ENCODE results near the gene TENM4.

TENM4 gene

GRCh38 chr11:78920329-78920728 is 520.5 kb downstream of the TENM4 start:
- Histone ChIP-seq H3K79me2 (ENCODE audit: control insufficient read depth, low read length) (no peaks in the 10 kb centered on the region), H3K27me3 (ENCODE audit: control insufficient read depth, low read length) (no peaks in the 10 kb centered on the region), H3K4me3 (ENCODE audit: low read length) (no peak overlapping the region), H3F3A (ENCODE audit: control insufficient read depth, insufficient read depth) (no peaks in the 10 kb centered on the region), H3K9me2 (replicated peaks; ENCODE audit: control insufficient read depth, low read length) (no peaks in the 10 kb centered on the region), H3K36me3 (ENCODE audit: control insufficient read depth, low read length) (no peaks in the 10 kb centered on the region), H3K9me3 (ENCODE audit: control insufficient read depth, insufficient read depth, low read length) (no peaks in the 10 kb centered on the region), H3K27ac (ENCODE audit: low read depth, low read length) (no peak overlapping the region), H4K20me1 (ENCODE audit: control insufficient read depth, insufficient read depth, low read depth, low read length) (no peaks in the 10 kb centered on the region), H3K4me2 (ENCODE audit: low read length) (no peak overlapping the region), H3K4me1 (ENCODE audit: control insufficient read depth, low read length) (no peaks in the 10 kb centered on the region)
- TF ChIP-seq EZH2phosphoT487 (IDR thresholded peaks at IDR 0.05; ENCODE audit: borderline replicate concordance, low read length), result no peak
- TF ChIP-seq CTCF (IDR thresholded peaks at IDR 0.05; ENCODE audit: low read depth, low read length, poor library complexity, severe bottlenecking), result no peak

- H4K20me1 ChIP-seq (ENCODE audit: control insufficient read depth, insufficient read depth, low read depth, low read length), result no peaks in the 10 kb centered on the region
- no peaks in the 10 kb centered on the region for H3K9me3 ChIP-seq (ENCODE audit: control insufficient read depth, insufficient read depth, low read length)
- no peak overlapping the region for H3K4me2 ChIP-seq (ENCODE audit: low read length)
- H3K4me3 ChIP-seq (ENCODE audit: low read length), result no peak overlapping the region
- H3K27me3 ChIP-seq (ENCODE audit: control insufficient read depth, low read length), result no peaks in the 10 kb centered on the region
- H3F3A ChIP-seq (ENCODE audit: control insufficient read depth, insufficient read depth), result no peaks in the 10 kb centered on the region
- H3K36me3 ChIP-seq (ENCODE audit: control insufficient read depth, low read length), result no peaks in the 10 kb centered on the region
- no peaks in the 10 kb centered on the region for H3K9me2 ChIP-seq (replicated peaks; ENCODE audit: control insufficient read depth, low read length)
- TF ChIP-seq EZH2phosphoT487 (IDR thresholded peaks at IDR 0.05; ENCODE audit: borderline replicate concordance, low read length), result no peak
- TF ChIP-seq CTCF (IDR thresholded peaks at IDR 0.05; ENCODE audit: low read depth, low read length, poor library complexity, severe bottlenecking), result no peak
- no peak overlapping the region for H3K27ac ChIP-seq (ENCODE audit: low read depth, low read length)
- no peaks in the 10 kb centered on the region for H3K79me2 ChIP-seq (ENCODE audit: control insufficient read depth, low read length)
- H3K4me1 ChIP-seq (ENCODE audit: control insufficient read depth, low read length), result no peaks in the 10 kb centered on the region
Measured at GRCh38 chr11:78916759-78917158, 524.1 kb downstream of the TENM4 start.

- Histone ChIP-seq H3F3A (ENCODE audit: control insufficient read depth, insufficient read depth) (no peaks in the 10 kb centered on the region), H3K4me1 (ENCODE audit: control insufficient read depth, low read length) (no peaks in the 10 kb centered on the region), H3K9me3 (ENCODE audit: control insufficient read depth, insufficient read depth, low read length) (no peaks in the 10 kb centered on the region), H3K4me3 (ENCODE audit: low read length) (no peak overlapping the region), H3K9me2 (replicated peaks; ENCODE audit: control insufficient read depth, low read length) (no peaks in the 10 kb centered on the region), H3K27me3 (ENCODE audit: control insufficient read depth, low read length) (no peaks in the 10 kb centered on the region), H4K20me1 (ENCODE audit: control insufficient read depth, insufficient read depth, low read depth, low read length) (no peaks in the 10 kb centered on the region), H3K27ac (ENCODE audit: low read depth, low read length) (no peak overlapping the region), H3K36me3 (ENCODE audit: control insufficient read depth, low read length) (no peaks in the 10 kb centered on the region), H3K4me2 (ENCODE audit: low read length) (no peak overlapping the region), H3K79me2 (ENCODE audit: control insufficient read depth, low read length) (no peaks in the 10 kb centered on the region)
- TF ChIP-seq EZH2phosphoT487 (IDR thresholded peaks at IDR 0.05; ENCODE audit: borderline replicate concordance, low read length) (no peak), CTCF (IDR thresholded peaks at IDR 0.05; ENCODE audit: low read depth, low read length, poor library complexity, severe bottlenecking) (no peak)
Measured at GRCh38 chr11:78914503-78914902, 526.3 kb downstream of the TENM4 start.

- H3K79me2 ChIP-seq (ENCODE audit: control insufficient read depth, low read length), result no peaks in the 10 kb centered on the region
- no peaks in the 10 kb centered on the region for H3K4me1 ChIP-seq (ENCODE audit: control insufficient read depth, low read length)
- TF ChIP-seq EZH2phosphoT487 (IDR thresholded peaks at IDR 0.05; ENCODE audit: borderline replicate concordance, low read length), result no peak
- no peaks in the 10 kb centered on the region for H3K36me3 ChIP-seq (ENCODE audit: control insufficient read depth, low read length)
- H3K27me3 ChIP-seq (ENCODE audit: control insufficient read depth, low read length), result no peaks in the 10 kb centered on the region
- no peaks in the 10 kb centered on the region for H3F3A ChIP-seq (ENCODE audit: control insufficient read depth, insufficient read depth)
- H3K4me2 ChIP-seq (ENCODE audit: low read length), result no peak overlapping the region
- H3K9me2 ChIP-seq (replicated peaks; ENCODE audit: control insufficient read depth, low read length), result no peaks in the 10 kb centered on the region
- H3K27ac ChIP-seq (ENCODE audit: low read depth, low read length), result no peak overlapping the region
- H3K4me3 ChIP-seq (ENCODE audit: low read length), result no peak overlapping the region
- no peaks in the 10 kb centered on the region for H3K9me3 ChIP-seq (ENCODE audit: control insufficient read depth, insufficient read depth, low read length)
- no peaks in the 10 kb centered on the region for H4K20me1 ChIP-seq (ENCODE audit: control insufficient read depth, insufficient read depth, low read depth, low read length)
Measured at GRCh38 chr11:78912778-78913177, 528.1 kb downstream of the TENM4 start.

Measured in DOHH2 (cell line).